Osteoblast (primary cell): ENCODE data around the gene RPS6KA5. TPM values are rescaled to one million over a fixed set of nuclear protein-coding genes. Genes with fewer than 3 reads are reported as not detected.

ENCODE experiments used
- DNase-seq: peaks from one replicate; pipeline ENCODE4 v3.0.0; 2011; ENCODE audit warnings: low spot score, mixed read lengths; ENCODE audit not compliant: insufficient read length; ENCODE audit errors: missing footprints
- H2AFZ ChIP-seq: 2 replicates; pipeline ENCODE4 v1.6.0; 2011; ENCODE audit warnings: mild to moderate bottlenecking, low read length
- H3K27ac ChIP-seq: 2 replicates; pipeline ENCODE4 v1.5.1; 2011; ENCODE audit warnings: mild to moderate bottlenecking, low read depth, low read length, moderate library complexity
- H3K27me3 ChIP-seq: 2 replicates; pipeline ENCODE4 v1.6.0; 2012; ENCODE audit warnings: mild to moderate bottlenecking, control low read depth, inconsistent platforms, low read length, moderate library complexity; ENCODE audit not compliant: insufficient read depth
- H3K36me3 ChIP-seq: 2 replicates; pipeline ENCODE4 v1.5.1; 2011; ENCODE audit warnings: mild to moderate bottlenecking, low read length, control low read depth, moderate library complexity; ENCODE audit not compliant: insufficient read depth
- H3K4me1 ChIP-seq: 2 replicates; pipeline ENCODE4 v1.5.1; 2011; ENCODE audit warnings: mild to moderate bottlenecking, low read length, control low read depth, moderate library complexity; ENCODE audit not compliant: insufficient read depth
- H3K4me2 ChIP-seq: 2 replicates; pipeline ENCODE4 v1.6.0; 2011; ENCODE audit warnings: mild to moderate bottlenecking, low read length; ENCODE audit not compliant: insufficient read depth
- H3K4me3 ChIP-seq: fragments of 200-600 bp; sonication (generic); 3 replicates; pipeline ENCODE4 v1.5.1; 2012; ENCODE audit warnings: mild to moderate bottlenecking, low read length, inconsistent platforms; ENCODE audit not compliant: insufficient read depth
- H3K79me2 ChIP-seq: 2 replicates; pipeline ENCODE4 v1.6.0; 2012; ENCODE audit warnings: mild to moderate bottlenecking, low read length, control low read depth, inconsistent platforms; ENCODE audit not compliant: insufficient read depth
- H3K9me3 ChIP-seq: 2 replicates; pipeline ENCODE4 v1.5.1; 2011; ENCODE audit warnings: low read depth, low read length, control low read depth
- H4K20me1 ChIP-seq: 2 replicates; pipeline ENCODE4 v1.6.0; 2012; ENCODE audit warnings: mild to moderate bottlenecking, low read length, control low read depth; ENCODE audit not compliant: insufficient read depth
- CTCF ChIP-seq: IDR thresholded peaks from 2 replicates; pipeline ENCODE4 v1.5.1; 2011; ENCODE audit warnings: mild to moderate bottlenecking, low read depth, low read length, moderate library complexity; ENCODE audit errors: extremely low read depth
- small RNA-seq: library from RNA; depleted of rRNA; stranded (forward); fragments of <200 nt; gene quantifications from one replicate; pipeline ENCODE3, GENCODE V24; 2012
- total RNA-seq: library from RNA; depleted of rRNA; stranded (reverse); fragments of >200 nt; gene quantifications from 2 replicates; pipeline ENCODE4 v1.2.3, GENCODE V29; 2012

Gene RPS6KA5
- total RNA-seq, 1 donor = 1.4 TPM

GRCh38 chr14:90803249-90803648 is 257.2 kb downstream of the RPS6KA5 start:
- H3K4me2 ChIP-seq = no peak overlapping the region
- H3K79me2 ChIP-seq = peaks cover 20% of the 10 kb centered on the region
- no peak overlapping the region for H3K27ac ChIP-seq
- no peaks in the 10 kb centered on the region for H3K27me3 ChIP-seq
- peak; percentile 42 for DNase-seq
- H3K9me3 ChIP-seq = no peaks in the 10 kb centered on the region
- no peak for TF ChIP-seq CTCF
- H3K4me1 ChIP-seq = peaks cover 7% of the 10 kb centered on the region
- H3K36me3 ChIP-seq = no peaks in the 10 kb centered on the region
- H2AFZ ChIP-seq = no peak overlapping the region
- no peak overlapping the region for H3K4me3 ChIP-seq
- peaks cover 18% of the 10 kb centered on the region for H4K20me1 ChIP-seq

- Histone ChIP-seq H3K36me3 (no peaks in the 10 kb centered on the region), H3K27ac (no peak overlapping the region), H3K27me3 (no peaks in the 10 kb centered on the region), H2AFZ (no peak overlapping the region), H3K79me2 (peaks cover 15% of the 10 kb centered on the region), H3K4me2 (no peak overlapping the region), H3K4me1 (peaks cover 18% of the 10 kb centered on the region), H3K4me3 (no peak overlapping the region), H4K20me1 (peaks cover 3% of the 10 kb centered on the region), H3K9me3 (no peaks in the 10 kb centered on the region)
- no peak for TF ChIP-seq CTCF
- DNase-seq = no peak
These were observed 261.0 kb downstream of the RPS6KA5 start for GRCh38 chr14:90799420-90799819.

- H2AFZ ChIP-seq = no peak overlapping the region
- H3K4me3 ChIP-seq = no peak overlapping the region
- TF ChIP-seq CTCF = no peak
- no peaks in the 10 kb centered on the region for H3K9me3 ChIP-seq
- H3K27me3 ChIP-seq = no peaks in the 10 kb centered on the region
- peaks cover 14% of the 10 kb centered on the region for H3K4me1 ChIP-seq
- no peak overlapping the region for H3K27ac ChIP-seq
- H3K36me3 ChIP-seq = no peaks in the 10 kb centered on the region
- peaks cover 3% of the 10 kb centered on the region for H4K20me1 ChIP-seq
- H3K4me2 ChIP-seq = no peak overlapping the region
- peaks cover 14% of the 10 kb centered on the region for H3K79me2 ChIP-seq
- DNase-seq = no peak
These were observed 262.5 kb downstream of the RPS6KA5 start for GRCh38 chr14:90797919-90798318.

Small RNAs within 50 kb of the gene (small RNA-seq; reads per million reads assigned to genes)
- gene RNU7-30P = not detected

Other genes with a start within 250 kb of the RPS6KA5 start
- 14.5 and 24.2 TPM in 2 replicates for gene TTC7B, start 244.2 kb downstream of the RPS6KA5 start, total RNA-seq
- gene DGLUCY, start 53.4 kb upstream of the RPS6KA5 start, total RNA-seq = 45.6 and 55.4 TPM in 2 replicates
- gene GPR68, start 184.1 kb upstream of the RPS6KA5 start, total RNA-seq = 8.0 and 8.5 TPM in 2 replicates